NB4 (cell line): ENCODE data around the gene SS18L1.

ENCODE experiments used
- DNase-seq: peaks from one replicate; pipeline ENCODE4 v3.0.0; 2010; ENCODE audit warnings: low read depth
- H3K4me3 ChIP-seq: one replicate; pipeline ENCODE4 v1.5.1; 2011; ENCODE audit warnings: mild to moderate bottlenecking, low read depth, low read length, moderate library complexity
- MYC ChIP-seq: IDR thresholded peaks from 2 replicates; pipeline ENCODE4 v1.6.1; 2011; ENCODE audit warnings: low read depth, low read length
- POLR2A ChIP-seq: IDR thresholded peaks from 2 replicates; pipeline ENCODE4 v1.6.1; 2011; ENCODE audit warnings: mild to moderate bottlenecking; ENCODE audit not compliant: insufficient read length; ENCODE audit errors: extremely low read depth
- TF ChIP-seq, protein P1 (sequence below): IDR thresholded peaks from one replicate; pipeline ENCODE4 v1.5.1; 2012; ENCODE audit warnings: low read depth, low read length
- TF ChIP-seq, protein P2 (sequence below): IDR thresholded peaks from 2 replicates; pipeline ENCODE4 v1.6.1; 2011; ENCODE audit warnings: low read depth, low read length

Gene SS18L1

GRCh38 chr20:62223571-62223970 is 80.0 kb downstream of the SS18L1 start:
- H3K4me3 ChIP-seq: no peak overlapping the region
- no peak for TF ChIP-seq MYC
- TF ChIP-seq, protein P1, sequence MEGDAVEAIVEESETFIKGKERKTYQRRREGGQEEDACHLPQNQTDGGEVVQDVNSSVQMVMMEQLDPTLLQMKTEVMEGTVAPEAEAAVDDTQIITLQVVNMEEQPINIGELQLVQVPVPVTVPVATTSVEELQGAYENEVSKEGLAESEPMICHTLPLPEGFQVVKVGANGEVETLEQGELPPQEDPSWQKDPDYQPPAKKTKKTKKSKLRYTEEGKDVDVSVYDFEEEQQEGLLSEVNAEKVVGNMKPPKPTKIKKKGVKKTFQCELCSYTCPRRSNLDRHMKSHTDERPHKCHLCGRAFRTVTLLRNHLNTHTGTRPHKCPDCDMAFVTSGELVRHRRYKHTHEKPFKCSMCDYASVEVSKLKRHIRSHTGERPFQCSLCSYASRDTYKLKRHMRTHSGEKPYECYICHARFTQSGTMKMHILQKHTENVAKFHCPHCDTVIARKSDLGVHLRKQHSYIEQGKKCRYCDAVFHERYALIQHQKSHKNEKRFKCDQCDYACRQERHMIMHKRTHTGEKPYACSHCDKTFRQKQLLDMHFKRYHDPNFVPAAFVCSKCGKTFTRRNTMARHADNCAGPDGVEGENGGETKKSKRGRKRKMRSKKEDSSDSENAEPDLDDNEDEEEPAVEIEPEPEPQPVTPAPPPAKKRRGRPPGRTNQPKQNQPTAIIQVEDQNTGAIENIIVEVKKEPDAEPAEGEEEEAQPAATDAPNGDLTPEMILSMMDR: no peak
- TF ChIP-seq, protein P2, sequence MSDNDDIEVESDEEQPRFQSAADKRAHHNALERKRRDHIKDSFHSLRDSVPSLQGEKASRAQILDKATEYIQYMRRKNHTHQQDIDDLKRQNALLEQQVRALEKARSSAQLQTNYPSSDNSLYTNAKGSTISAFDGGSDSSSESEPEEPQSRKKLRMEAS: no peak
- no peak for TF ChIP-seq POLR2A

GRCh38 chr20:62224113-62224855 is 80.7 kb downstream of the SS18L1 start:
- DNase-seq: no peak
- H3K4me3 ChIP-seq: no peak overlapping the region
- no peak for TF ChIP-seq MYC
- TF ChIP-seq POLR2A: no peak
- TF ChIP-seq, protein P1: no peak
- TF ChIP-seq, protein P2: no peak

More at GRCh38 chr20:62223571-62223970, 80.0 kb downstream of the SS18L1 start:
- DNase-seq: no peak

- DNase-seq: no peak
- H3K4me3 ChIP-seq: no peak overlapping the region
- TF ChIP-seq, protein P2: no peak
- TF ChIP-seq MYC (no peak), POLR2A (no peak)
- TF ChIP-seq, protein P1: no peak
Observed at GRCh38 chr20:62225026-62225425, 81.5 kb downstream of the SS18L1 start.

DNA sequence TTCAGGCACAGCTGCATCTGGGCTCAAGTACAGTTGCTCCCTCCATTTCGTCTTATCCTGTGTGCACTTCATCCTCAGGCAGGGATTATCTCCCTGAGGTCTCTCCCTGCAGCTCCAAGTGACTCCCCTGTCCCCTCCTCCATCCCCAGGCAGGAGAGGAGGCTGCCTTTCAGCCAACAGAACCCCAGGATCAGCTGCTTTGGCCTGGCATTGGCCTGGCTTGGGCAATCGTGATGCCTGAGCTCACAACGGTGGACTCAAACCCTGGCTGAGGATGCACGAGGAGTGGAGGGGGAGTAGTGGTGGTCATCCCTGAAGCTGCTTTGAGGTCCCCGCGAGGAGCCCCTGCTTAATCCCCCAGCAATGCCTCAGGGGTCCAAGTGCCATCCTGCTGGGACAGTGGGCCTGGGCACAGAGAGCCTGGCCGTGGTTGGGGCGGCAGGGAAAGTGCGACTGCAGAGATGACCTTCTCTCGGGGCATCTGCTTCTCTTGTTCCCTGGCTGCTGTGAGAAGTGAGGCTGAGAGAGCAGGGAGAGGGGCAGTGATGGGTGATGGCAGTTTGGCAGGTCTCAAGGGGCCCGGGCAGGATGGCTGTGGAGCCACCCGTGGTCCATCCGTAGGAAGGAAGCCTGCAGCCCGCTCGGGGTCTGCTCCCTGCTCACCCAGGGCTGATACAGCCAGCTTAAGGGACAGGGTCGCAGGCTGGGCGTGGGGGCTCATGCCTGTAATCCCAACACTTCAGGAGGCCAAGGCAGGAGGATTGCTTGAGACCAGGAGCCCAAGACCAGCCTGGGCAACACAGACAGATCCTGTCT is 82.5 kb downstream of the SS18L1 start:
- H3K4me3 ChIP-seq: no peak overlapping the region
- TF ChIP-seq, protein P1: no peak
- TF ChIP-seq, protein P2: no peak
- TF ChIP-seq MYC: no peak
- no peak for DNase-seq

- H3K4me3 ChIP-seq: no peak overlapping the region
- TF ChIP-seq POLR2A: no peak
- no peak for TF ChIP-seq MYC
- TF ChIP-seq, protein P2: no peak
- TF ChIP-seq, protein P1: no peak
- no peak for DNase-seq
Observed at GRCh38 chr20:62226707-62227590, 83.4 kb downstream of the SS18L1 start.
